GM18526 (cell line): ENCODE data around the gene ASZ1.

Experiments
- POLR2A ChIP-seq: IDR thresholded peaks from 3 replicates; pipeline ENCODE4 v1.6.1; 2011; ENCODE audit not compliant: insufficient read length; ENCODE audit errors: extremely low read depth

ASZ1 gene, protein sequence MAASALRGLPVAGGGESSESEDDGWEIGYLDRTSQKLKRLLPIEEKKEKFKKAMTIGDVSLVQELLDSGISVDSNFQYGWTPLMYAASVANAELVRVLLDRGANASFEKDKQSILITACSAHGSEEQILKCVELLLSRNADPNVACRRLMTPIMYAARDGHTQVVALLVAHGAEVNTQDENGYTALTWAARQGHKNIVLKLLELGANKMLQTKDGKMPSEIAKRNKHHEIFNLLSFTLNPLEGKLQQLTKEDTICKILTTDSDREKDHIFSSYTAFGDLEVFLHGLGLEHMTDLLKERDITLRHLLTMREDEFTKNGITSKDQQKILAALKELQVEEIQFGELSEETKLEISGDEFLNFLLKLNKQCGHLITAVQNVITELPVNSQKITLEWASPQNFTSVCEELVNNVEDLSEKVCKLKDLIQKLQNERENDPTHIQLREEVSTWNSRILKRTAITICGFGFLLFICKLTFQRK

DNA sequence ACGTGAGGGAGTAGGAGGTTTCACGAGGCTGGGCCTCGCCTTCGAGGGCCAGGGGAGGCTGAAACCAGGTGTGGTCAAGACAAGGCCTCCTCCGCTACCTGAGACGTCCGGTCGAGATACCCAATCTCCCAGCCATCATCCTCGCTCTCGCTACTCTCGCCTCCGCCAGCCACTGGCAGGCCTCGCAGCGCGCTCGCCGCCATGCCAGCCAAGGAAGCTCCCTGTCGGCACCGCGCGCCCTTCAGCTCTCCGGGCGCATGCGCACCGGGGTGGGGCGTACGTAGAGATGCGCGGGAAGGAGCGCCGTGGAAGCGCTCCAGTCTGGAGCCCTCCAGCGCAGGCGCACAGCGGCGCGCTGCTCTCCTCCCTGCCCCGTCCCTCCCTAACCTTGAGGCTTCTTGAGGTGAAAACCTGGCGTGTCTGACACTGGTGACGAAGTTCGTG, at the start of gene ASZ1:
TSS of gene ASZ1 (minus strand) at position 236 of the 444 bp plus-strand sequence. CDS start at position 203, 33 bp downstream.
- no peak for TF ChIP-seq POLR2A

DNA sequence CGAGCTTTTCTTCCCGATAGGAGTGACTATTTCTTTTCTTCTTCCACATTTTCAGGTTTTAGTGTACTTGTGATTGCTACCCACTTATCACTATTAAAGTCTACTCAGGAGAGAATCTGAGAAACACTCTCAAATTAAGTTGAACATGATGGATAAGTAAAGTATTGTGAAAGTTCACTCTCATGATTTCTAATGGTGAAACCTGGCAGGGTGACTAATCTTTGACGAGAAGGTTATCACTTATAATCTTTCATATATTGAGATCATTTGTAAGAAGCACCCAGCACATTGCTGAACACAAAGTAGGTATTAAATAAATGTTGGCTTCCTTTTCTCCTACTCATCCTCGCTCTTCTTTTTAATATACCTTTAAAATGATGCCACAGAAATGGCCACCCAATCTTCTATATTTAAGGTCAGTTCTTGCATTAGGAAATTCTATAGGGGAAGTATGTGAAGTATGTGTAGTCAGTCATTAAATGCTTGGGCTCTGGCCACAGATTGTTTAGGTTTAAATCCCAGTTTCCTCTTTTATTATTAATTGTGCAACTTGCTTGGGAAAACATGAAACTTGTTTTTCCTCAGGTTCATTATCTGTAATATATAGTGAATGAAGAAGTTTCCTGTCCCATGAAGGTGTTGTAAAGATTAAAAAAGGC, 49.4 kb upstream of the ASZ1 start:
- no peak for TF ChIP-seq POLR2A

DNA sequence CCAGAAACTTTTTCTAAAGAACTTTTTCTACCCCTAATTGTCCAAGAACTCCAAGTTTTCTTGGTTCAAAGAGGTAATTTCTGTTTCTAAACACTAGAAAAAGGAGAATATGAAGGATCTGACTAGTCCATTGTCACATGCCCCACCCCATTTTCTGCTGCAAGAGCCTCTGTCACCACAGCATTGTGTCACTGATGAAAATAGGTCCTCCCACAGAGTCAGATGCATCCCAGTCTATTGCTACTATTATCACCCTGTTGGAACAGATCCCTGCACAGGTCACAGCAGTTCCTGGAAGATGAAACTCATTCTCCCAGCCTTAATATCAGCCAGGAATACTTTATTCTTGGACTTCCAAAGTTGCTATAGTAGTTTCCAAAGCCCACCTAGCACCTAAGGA, 45.0 kb upstream of the ASZ1 start:
- no peak for TF ChIP-seq POLR2A

DNA sequence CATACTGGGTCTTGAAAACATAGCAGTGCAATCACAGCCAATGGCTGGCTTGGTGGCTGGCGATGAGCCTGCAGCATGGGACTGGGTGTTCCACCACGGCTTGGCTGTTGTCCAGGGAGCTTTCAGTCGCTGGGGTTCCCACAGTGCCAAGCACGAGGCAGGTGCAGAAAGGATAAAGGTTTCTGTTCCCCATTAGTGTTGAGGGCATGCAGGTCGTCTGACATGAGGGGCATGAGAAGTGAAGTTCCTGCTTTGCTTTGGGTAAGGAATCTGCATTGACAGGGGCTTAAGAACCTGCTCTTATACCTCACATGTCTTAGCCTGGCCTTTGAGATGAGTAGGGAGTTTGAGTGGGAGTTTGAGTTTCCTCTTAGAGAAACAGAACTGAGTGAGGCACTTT, 43.5 kb upstream of the ASZ1 start:
- no peak for TF ChIP-seq POLR2A

DNA sequence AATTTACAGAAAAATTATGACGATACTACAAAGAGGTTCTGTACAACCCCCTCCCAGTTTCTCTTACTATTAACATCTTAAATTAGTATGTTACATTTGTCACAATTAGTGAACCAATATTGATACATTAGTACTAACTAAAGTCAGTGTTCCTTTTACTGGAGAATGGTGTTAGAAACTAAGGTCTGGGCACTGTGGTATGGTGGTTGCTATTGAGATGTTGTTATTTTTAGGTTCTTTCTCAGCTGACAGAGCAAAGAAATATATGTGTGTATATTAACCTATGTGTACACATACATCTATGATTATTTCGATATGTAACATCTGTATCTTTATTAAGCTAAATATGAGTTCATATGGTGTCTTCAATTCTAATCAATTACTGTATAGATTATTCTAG, 40.9 kb upstream of the ASZ1 start:
- no peak for TF ChIP-seq POLR2A

DNA sequence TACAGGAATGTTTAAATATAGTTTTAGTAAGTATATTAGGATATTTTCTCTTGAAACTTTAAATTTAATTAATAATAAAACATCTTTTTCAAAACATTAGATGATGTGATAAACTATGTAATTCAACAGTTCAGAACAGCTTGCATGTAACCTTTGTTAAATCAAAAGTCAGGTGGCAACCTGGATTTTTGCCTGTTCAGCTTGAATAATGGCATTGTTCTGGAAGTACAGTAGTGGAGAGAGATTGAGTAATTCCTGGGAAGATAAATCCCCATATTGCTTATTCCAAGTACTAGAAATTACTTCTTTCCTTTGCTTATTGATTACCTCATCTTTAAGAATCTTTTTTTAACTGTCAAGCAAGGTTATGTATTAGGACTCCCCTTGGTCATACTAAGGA, 32.4 kb upstream of the ASZ1 start:
- no peak for TF ChIP-seq POLR2A

DNA sequence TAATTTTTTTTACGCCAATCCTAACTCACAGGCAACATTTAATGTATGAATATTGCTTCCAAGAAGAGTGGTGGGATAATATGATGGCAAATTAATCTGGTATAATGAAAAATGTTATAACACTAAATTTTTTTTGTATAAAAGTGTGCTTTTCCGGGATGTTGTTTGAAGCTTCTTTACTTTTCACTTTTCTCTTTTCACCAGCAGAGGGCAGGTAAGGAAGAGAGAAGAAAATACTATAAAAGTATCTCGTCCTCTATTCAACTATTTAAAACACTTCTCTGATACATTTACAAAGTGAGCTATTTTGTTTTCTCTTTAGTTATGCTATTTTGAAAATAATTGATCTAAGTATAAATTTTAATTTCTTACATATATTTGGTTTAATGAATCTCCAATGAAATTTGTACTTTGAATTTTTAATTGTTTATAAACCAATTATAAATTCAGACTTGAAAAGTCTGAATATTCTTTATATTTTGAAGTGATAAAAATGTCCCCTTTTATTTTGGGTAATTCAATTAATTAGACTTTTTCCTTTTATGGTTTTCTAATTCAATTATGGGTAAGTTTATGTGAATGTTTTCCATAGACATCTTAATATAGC, 31.8 kb upstream of the ASZ1 start:
- no peak for TF ChIP-seq POLR2A

DNA sequence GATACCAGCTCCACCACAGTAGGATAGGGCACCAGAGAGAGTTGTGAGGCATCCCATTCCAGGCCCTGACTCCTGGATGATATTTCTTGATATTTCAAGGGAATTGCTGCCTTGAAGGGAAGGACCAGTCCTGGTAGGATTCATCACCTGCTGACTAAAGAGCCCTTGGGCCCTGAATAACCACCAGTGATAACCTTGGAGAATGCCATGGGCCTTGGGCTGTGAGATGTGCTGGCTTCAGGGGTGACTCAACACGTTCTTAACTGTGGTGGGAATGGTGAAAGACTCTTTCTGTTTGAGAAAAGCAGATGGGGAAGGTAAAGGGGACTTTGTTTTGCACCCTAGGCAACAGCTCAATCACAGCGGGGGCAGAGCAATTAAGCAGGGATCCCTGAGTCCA, 21.4 kb upstream of the ASZ1 start:
- no peak for TF ChIP-seq POLR2A

DNA sequence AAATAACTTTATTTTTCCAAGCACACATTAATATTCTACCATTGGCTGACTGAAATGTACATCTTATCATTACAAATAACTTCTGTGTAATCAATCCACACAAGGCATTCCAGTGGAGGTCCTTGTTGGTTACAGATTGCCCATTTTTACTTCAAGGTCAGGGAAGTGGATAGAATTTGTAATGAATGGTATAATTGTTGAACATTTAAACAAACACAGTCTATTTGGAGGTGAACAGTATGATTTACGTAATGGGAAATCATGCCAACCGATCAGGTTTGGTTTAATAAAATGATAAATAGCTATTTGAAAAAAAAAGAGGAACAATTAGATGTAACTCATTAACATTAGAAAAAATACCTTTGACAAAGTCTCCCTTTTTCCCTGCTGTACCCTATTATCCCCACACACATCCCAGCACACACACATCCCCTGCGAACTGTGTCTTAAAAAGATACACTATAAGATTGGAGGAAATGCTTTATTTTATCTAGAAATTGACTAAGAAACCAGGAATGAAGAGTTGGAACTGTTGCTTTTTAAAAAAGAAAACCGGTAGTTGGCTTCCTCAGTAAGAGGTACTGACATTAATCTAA, 19.0 kb upstream of the ASZ1 start:
- no peak for TF ChIP-seq POLR2A

DNA sequence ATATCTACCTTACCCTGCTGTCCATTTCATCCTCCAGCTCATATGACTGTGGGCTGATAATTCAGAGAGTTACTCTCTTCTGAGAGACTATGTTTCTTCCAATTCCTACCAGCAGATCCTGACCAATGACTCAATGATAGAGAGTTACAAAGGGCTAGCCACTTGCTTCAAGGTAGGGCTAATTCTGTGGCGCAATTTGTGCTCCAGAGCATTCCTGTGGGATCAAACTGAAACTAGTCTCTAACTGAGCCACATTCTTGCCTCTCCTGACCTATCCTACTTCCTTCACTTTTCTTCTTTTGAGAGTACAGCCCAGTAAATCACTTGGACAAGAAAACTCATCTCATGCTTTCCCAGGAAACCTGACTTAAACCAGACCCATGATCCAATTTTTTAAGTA, 17.9 kb upstream of the ASZ1 start:
- TF ChIP-seq POLR2A, result no peak

DNA sequence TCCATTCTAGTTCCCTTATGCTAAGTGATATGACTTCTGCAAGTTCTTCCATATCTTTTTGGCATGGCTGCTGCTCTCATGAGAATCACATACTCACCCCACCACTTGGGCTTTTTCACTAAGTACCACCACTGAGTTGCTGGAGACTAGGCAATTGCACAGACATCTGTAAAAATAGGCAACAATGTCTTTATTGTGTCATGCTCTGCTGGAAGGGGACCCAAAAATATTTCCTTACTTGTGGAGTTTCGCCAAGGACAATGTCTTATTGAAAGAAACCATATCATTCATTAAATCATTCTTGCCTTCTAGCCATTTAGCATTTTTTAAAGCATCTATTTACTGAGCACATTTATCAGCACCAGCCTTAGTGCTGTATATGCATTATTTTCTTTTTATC, 17.4 kb upstream of the ASZ1 start:
- TF ChIP-seq POLR2A, result no peak

DNA sequence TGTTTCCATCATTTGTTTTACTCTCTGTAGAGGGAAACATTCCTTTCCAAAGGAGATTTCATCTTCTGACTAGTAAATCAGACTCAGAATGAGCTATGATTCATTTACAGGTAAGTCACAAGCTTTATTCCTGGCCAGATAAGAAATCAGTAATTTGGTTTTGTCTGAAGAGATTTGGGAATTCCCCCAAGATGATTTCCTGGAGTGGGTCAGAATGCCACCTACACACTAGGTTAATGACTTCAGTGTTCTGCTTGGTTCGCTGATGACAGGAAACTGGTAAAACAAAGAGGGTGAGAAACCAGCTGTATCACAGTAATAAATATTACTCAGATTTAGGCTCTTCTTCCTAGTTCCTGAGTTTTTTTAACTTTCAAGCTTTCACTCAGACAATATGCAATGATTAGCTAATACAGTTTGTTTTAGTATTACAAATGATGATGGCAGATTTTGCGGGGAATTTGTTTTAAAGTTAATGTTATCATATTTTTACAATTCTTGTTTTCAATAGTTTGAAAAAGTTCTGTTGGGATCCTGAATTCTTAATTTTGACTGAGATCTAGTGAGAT, 8.3 kb upstream of the ASZ1 start:
- TF ChIP-seq POLR2A, result no peak

DNA sequence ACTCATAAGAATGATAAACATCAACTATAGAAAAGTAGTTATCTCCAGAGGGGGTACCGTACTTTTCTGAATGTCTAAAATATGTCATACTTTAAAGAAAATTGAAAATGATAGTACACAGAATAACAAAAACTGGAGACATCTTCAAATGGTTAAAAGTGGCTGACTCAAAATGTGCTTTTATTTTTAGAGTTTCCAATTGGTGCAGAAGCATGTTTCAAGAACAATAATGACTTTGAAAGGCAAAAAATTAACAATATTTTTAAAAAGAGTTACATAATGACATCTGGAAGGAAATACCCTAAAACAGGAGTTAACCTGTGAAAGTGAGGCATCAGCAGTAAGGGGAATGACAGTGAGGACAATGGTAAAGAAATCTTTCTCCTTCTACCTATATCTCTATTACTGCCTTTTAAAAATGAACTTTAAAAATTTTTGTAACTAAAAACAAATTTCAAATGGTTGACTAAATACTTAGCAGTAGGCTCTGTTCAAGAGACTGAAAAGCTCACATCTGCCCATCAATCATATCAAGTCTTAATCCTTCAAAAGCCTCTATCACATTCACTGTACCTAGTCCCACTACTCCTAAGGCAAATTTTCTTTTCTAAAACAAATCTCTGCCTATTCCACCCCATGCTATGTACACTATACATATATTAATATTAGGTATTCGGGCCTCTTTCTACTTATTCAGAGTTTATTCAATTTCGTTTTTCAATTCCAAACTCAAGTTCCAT, 3.0 kb downstream of the ASZ1 start:
- TF ChIP-seq POLR2A, result no peak

DNA sequence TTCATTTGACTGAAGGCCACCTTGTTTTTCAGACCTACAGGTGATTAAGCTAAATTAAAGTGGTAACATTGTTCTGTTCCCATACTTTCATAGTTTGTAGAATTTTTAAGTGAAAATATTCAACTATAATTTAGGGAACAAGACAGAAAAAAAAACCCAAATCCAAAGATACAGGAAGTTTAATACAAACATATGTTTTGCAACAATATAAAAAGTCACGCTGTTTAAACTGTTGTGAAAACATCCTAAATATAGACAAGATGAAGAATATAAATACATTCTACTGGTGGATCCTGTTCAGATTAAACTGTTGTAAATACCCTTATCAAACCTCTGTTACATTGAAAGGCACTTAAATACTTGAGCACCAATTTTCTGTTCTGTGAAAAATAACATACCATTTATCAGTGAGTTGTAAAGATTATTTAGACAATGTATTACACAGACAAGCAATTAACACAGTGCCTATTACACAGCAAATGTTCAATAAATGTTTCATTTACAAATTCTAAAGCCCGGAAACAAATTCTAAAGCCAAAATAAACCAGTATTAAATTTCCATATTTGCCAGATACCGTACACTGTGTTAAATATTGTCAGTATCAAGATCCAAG, 14.2 kb downstream of the ASZ1 start:
- TF ChIP-seq POLR2A, result no peak
